Activated T-helper 1 cell treated with anti-CD3 and anti-CD28 coated beads, Interleukin-2, amount 50 U/mL, for 16 hours (primary cell): ENCODE results near the gene ASPHD2.
A peak's percentile ranks its signal among the peaks of the same experiment; 100 is the strongest.
"Not testable (repeated sequence)": the region's sequence is repeated elsewhere in the genome, so short reads cannot be mapped to it uniquely, and the experiment has no call there.

Experiments
- DNase-seq, 2 donors: peaks; one replicate each; pipeline ENCODE4 v3.0.0-alpha.2; 2020; ENCODE audit warnings: low read depth in 1 of 2, low spot score in 1 of 2

ASPHD2 gene, protein sequence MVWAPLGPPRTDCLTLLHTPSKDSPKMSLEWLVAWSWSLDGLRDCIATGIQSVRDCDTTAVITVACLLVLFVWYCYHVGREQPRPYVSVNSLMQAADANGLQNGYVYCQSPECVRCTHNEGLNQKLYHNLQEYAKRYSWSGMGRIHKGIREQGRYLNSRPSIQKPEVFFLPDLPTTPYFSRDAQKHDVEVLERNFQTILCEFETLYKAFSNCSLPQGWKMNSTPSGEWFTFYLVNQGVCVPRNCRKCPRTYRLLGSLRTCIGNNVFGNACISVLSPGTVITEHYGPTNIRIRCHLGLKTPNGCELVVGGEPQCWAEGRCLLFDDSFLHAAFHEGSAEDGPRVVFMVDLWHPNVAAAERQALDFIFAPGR

GRCh38 chr22:26428515-26429457 lies at the start of gene ASPHD2:
Gene ASPHD2 (plus strand): TSS chr22:26429260. CDS start chr22:26433616, 4,356 bp downstream.
- DNase-seq, result peak; percentile 48 to 74

DNA sequence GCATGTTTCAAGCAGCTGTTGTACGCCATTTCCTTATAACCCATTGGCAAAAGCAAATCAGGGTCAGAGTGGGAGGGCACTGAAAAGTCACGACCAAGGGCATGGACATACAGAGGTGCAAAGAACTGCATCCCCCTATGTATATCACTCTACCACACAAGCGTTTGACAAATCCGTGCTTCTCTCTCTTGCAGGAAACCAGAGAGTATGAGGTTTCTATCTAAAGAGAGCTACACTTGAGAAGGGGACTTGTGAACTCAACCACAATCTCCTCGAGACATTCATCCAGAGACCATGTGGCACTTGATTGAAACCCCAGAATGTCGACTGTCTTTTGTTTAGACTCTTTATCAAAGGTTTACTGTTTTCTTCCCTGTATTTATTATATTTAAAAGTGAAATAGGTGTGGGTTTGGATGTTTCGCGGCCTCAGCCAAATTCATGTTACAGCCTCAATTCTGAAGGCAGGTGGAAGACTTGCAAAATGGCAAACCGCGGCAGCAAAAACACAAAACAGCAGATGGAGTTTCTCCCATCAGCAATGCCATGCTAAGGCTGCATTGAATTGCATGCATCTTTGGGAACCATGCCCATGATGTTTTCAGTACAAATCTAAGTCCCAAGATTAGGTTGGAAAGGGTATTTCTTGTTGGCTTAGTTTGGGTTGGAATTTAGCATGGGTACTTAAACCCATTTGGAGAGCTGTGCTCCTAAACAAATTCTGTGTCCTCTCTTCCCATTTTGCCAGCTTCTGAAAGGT lies 48.8 kb upstream of the ASPHD2 start:
- DNase-seq, result no peak

DNA sequence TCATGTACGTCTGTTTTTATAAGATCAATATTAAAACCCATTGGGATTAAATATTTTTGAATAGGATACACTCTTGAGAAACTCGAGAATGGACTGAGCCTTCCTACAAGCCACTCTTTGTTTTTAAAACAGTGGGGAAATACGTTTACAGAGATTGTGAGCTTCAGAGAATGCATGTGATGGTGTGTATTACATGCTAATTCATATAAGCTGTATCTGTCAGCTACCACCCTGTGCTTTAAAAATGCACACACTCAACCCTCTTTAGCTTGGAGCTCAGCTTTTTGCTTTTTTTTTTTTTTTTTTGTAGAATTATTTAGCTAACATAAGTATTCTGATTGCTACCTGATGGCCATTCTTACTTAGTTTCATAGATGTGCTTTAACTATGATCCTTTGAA lies 46.3 kb upstream of the ASPHD2 start:
- DNase-seq, result no peak

- no peak for DNase-seq
These were observed 45.0 kb upstream of the ASPHD2 start for GRCh38 chr22:26383968-26384556.

DNA sequence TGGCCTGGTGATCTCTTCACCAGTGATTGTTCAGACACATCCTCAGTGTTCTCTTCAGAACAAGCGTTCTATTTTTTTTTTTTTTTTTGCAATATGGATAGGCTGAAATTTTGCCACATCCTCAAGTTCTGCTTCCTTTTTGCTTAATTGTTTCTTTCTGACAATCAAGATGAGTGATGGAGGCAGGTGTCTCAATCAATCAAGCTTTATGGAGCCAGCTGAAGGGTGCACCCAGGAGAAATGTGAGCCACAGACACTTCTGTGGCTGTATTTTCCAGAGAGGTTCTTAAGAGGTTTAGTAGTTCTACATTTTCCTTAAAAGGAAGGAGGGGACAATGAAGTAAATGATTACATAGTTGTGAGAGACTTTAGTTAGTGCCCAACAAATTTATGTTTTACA lies 43.9 kb upstream of the ASPHD2 start:
- DNase-seq, result no peak

DNA sequence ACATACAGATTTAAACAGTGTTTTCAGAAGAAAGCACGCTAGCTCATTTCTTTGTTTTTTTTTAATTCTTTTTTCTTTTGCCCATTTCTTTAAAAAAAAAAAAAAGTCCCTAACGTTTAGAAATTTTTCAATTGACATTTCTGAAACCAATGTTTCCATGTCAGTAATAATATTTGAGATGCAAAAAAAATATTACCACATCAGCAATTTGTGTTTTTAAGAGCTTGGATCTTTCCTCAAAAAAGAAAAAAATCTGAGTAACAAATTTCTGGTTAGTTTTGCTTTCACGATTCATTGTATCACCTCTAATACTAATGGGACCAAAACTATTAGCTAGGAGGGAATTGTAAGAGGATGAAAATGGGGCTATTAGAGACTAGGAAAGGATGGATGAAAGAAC lies 39.9 kb upstream of the ASPHD2 start:
- DNase-seq, result no peak

DNA sequence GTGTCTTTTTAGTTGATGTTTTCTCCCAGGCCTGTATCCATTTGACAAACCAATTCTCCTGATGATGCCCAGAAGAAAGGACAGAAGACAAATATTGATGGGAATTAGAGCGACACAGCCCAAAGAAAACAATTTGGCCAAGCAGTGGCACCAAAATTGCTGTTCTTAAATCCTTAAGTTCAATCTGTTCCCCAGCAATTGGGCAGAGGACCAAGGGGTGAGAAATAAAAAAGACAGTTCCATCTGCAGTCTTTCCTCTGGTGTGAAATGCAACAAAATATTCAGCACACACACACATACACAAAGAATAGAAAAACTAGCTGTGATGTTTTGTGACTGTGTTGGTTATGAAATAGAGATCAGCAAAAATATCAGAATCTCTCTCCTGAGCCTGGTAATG lies 38.0 kb upstream of the ASPHD2 start:
- DNase-seq, result no peak

GRCh38 chr22:26391623-26392022 lies 37.4 kb upstream of the ASPHD2 start:
- DNase-seq, result no peak

- no peak for DNase-seq
These were observed 35.1 kb upstream of the ASPHD2 start for GRCh38 chr22:26393929-26394328.

DNA sequence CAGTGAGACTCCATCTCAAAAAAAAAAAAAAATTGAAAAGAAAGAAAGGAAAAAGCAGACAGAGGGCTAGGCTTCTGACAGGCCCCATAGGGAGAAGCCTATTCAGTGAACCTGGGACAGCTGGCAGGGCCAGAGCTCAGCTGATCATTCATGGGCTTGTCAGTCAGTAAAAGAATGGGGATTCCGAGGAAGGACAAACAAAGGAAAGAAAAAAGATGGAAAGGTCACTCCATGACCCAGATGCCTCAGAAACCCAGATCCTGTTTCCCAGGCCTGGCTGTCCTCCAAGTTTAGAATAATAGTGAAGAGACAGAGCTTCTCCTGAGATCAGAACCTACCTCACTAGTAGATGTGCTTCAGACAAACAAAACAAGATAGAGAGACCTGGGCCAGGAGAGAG lies 34.3 kb upstream of the ASPHD2 start:
- no peak for DNase-seq

DNA sequence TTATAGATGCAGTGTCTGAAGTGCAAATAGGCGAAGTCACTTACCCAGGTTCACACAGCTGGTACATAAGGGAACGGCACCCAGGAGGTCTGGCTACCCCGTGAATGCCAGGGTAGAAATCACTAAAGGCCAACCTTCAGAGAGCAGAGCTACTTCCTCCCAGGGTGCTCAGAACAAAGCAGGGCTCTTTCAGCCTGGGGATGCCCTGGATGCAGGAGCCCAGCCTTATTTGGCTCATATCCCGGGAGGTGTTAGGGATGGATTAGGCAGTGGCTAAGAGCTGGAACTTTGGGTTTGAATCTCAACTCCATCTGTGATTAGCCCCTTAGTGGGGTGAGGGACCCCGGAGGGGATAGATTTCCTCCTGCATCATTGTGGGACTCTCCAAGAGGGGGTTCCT lies 33.1 kb upstream of the ASPHD2 start:
- no peak for DNase-seq

- DNase-seq, result peak; percentile 8 to 17
These were observed 30.3 kb upstream of the ASPHD2 start for GRCh38 chr22:26398741-26399153.

DNA sequence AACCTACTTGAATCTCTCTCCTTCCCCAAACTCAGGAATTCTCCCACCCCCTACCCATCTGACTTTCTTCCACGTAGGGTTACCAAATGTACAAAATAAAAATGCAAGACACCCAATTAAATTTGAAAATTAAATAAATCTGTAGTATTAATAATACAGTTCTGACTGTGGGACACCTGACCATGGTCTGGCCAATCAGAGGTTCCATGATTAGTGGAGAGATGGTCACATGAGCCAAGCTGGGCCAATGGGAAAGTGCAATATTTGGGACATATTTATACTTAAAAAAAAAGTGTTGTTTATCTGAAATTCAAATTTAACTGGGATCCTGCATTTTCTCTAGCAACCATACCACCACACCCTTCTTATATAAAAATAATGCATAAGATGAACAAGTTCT lies 29.8 kb upstream of the ASPHD2 start:
- no peak for DNase-seq

DNA sequence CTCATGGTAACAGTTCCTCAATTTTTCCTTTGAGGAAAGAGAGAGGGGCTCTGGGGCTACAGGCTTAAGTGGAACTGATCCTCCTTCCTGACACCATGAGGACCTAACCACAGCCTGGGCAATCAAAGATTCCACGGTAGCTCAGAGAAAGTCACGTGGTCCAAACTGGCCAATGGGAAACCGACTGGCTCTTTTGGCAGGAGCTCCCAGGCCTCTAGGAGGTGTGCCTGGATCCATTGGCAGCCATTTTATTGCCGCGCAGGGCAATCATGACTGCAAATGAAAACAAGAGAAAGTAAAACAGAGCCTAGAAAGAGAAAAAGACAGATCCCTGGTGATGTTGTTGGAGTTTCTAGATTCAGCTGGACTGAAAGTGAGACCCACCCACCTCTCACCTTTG lies 27.3 kb upstream of the ASPHD2 start:
- no peak for DNase-seq

GRCh38 chr22:26404851-26405421 lies 24.1 kb upstream of the ASPHD2 start:
- no peak for DNase-seq

GRCh38 chr22:26406118-26406517 lies 22.9 kb upstream of the ASPHD2 start:
- no peak for DNase-seq

- not testable (repeated sequence) for DNase-seq
These were observed 20.4 kb upstream of the ASPHD2 start for GRCh38 chr22:26408562-26409220.

DNA sequence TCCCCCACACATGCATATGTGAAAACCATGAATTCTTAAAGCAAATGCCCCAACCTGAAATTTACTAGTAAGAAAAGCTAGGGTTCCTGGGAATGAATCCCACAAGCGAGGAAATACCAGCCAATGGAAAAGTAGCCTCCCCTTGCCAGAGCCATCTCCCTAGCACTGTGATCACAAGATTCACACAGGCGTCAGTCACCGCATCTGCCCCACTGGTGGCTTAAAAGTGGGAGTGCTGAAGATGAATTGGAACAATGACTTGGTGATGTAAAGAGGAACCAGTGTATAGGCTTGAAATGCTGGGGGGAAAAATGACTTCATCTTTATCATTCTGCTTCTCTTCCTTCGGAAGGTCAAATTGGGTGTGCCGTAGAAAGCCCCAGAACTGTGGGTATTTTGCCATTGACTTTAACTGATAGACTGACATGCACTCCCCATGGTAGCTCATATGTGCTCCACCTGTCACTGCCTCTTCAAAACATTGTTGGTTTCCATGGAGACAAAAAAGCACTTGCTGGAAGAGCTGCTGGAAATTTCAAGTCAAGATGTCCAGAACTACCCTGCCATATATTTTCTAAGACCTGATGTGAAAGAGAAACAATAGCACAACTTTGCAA lies 19.2 kb upstream of the ASPHD2 start:
- DNase-seq, result no peak

DNA sequence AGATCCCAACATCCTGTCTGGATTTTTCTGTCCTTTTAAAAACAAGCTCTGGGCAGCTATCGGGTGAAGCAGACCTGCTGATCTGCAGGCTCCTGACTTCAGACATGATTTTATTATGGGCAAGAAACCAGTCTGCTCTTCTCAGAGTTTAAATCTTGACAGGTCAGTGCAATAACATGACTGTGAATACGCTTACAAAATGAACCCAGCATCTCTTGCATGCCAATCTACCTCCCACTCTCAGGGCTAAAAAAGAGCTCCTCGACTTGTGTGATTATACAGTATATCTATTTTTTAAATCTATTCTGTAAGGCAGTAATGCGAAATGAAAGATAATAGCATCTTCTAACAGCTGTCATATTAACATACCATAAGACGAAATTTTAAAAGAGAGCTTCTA lies 18.7 kb upstream of the ASPHD2 start:
- no peak for DNase-seq

- no peak for DNase-seq
These were observed 14.7 kb upstream of the ASPHD2 start for GRCh38 chr22:26414347-26414746.
